Breast epithelium (tissue), 3 donors: ENCODE data around the gene OR4C15.

Experiments
- POLR2A ChIP-seq: fragments of 450-650 bp; IDR thresholded peaks from one replicate; pipeline ENCODE4 v1.6.1; 2016; ENCODE audit warnings: antibody characterized with exemption, mild to moderate bottlenecking, moderate library complexity
- POLR2AphosphoS5 ChIP-seq, 3 donors: sonication (generic); formaldehyde crosslinking; IDR thresholded peaks; one replicate each; pipeline ENCODE4 v1.6.1; 2017; ENCODE audit warnings: antibody characterized with exemption in 3 of 3
- TF ChIP-seq, protein P1 (sequence below), 3 donors: fragments of 450-650 bp; IDR thresholded peaks; one replicate each; pipeline ENCODE4 v1.5.1; 2016 to 2017; ENCODE audit warnings: antibody characterized with exemption in 3 of 3, mild to moderate bottlenecking in 3 of 3, moderate library complexity in 3 of 3

DNA sequence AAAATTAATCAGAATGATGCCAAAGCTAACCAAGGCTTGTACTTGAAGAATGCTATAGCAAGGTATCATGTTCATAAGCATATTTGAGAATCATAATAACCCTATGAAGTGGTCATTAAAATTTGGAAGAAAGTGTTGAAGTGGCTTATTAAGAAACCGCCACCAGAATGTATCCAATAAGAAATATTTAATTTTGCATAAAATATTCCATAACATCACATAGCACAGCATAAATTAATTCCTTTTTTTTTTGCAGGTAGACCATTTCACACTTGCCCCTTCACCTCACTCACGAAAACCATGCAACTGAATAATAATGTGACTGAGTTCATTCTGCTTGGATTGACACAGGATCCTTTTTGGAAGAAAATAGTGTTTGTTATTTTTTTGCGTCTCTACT, 17.6 kb downstream of the OR4C15 start, which contains the start of gene OR4C16:
- TF ChIP-seq, protein P1, sequence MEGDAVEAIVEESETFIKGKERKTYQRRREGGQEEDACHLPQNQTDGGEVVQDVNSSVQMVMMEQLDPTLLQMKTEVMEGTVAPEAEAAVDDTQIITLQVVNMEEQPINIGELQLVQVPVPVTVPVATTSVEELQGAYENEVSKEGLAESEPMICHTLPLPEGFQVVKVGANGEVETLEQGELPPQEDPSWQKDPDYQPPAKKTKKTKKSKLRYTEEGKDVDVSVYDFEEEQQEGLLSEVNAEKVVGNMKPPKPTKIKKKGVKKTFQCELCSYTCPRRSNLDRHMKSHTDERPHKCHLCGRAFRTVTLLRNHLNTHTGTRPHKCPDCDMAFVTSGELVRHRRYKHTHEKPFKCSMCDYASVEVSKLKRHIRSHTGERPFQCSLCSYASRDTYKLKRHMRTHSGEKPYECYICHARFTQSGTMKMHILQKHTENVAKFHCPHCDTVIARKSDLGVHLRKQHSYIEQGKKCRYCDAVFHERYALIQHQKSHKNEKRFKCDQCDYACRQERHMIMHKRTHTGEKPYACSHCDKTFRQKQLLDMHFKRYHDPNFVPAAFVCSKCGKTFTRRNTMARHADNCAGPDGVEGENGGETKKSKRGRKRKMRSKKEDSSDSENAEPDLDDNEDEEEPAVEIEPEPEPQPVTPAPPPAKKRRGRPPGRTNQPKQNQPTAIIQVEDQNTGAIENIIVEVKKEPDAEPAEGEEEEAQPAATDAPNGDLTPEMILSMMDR (IDR thresholded peaks at IDR 0.05) = no peak
- TF ChIP-seq POLR2AphosphoS5 (IDR thresholded peaks at IDR 0.05) (no peak), POLR2A (no peak)
